HEK293 (cell line): ENCODE data around the gene CLTB.

Experiments
- PRDM1 ChIP-seq: fragments of 450-650 bp; formaldehyde crosslinking; IDR thresholded peaks from 2 replicates; pipeline ENCODE4; 2016; ENCODE audit warnings: missing biosample characterization, missing genetic modification characterization
- REPIN1 ChIP-seq: fragments of 450-650 bp; formaldehyde crosslinking; IDR thresholded peaks from 2 replicates; pipeline ENCODE4 v1.5.1; 2017; ENCODE audit warnings: missing biosample characterization, missing genetic modification characterization, low read depth
- TCF7L2 ChIP-seq: IDR thresholded peaks from 2 replicates; pipeline ENCODE4 v1.6.1; 2011; ENCODE audit warnings: low read depth, mild to moderate bottlenecking, inconsistent platforms, low read length, moderate library complexity, borderline replicate concordance
- ZBTB1 ChIP-seq: fragments of 450-650 bp; formaldehyde crosslinking; IDR thresholded peaks from 2 replicates; pipeline ENCODE4 v1.5.1; 2016; ENCODE audit warnings: missing biosample characterization, missing genetic modification characterization
- ZBTB20 ChIP-seq: fragments of 450-650 bp; formaldehyde crosslinking; IDR thresholded peaks from 2 replicates; pipeline ENCODE4 v1.5.1; 2016; ENCODE audit warnings: missing biosample characterization, missing genetic modification characterization
- ZBTB48 ChIP-seq: fragments of 450-650 bp; formaldehyde crosslinking; IDR thresholded peaks from 2 replicates; pipeline ENCODE4 v1.5.1; 2016; ENCODE audit warnings: missing biosample characterization, missing genetic modification characterization
- ZNF132 ChIP-seq: fragments of 450-650 bp; formaldehyde crosslinking; IDR thresholded peaks from 2 replicates; pipeline ENCODE4 v1.5.1; 2017; ENCODE audit warnings: missing biosample characterization, missing genetic modification characterization, borderline replicate concordance
- ZNF133 ChIP-seq: fragments of 450-650 bp; formaldehyde crosslinking; IDR thresholded peaks from 2 replicates; pipeline ENCODE4 v1.5.1; 2016; ENCODE audit warnings: missing biosample characterization, missing genetic modification characterization
- ZNF138 ChIP-seq: fragments of 450-650 bp; formaldehyde crosslinking; IDR thresholded peaks from 2 replicates; pipeline ENCODE4 v1.5.1; 2016; ENCODE audit warnings: missing biosample characterization, missing genetic modification characterization, borderline replicate concordance
- ZNF157 ChIP-seq: fragments of 450-650 bp; formaldehyde crosslinking; IDR thresholded peaks from 2 replicates; pipeline ENCODE4 v1.5.1; 2016; ENCODE audit warnings: missing biosample characterization, missing genetic modification characterization
- ZNF174 ChIP-seq: fragments of 450-650 bp; formaldehyde crosslinking; IDR thresholded peaks from 2 replicates; pipeline ENCODE4 v1.5.0; 2017; ENCODE audit warnings: missing biosample characterization, mild to moderate bottlenecking, missing genetic modification characterization
- ZNF341 ChIP-seq: fragments of 450-650 bp; formaldehyde crosslinking; IDR thresholded peaks from 2 replicates; pipeline ENCODE4; 2016; ENCODE audit warnings: low read depth, missing biosample characterization, missing genetic modification characterization
- ZNF37A ChIP-seq: fragments of 450-650 bp; IDR thresholded peaks from 2 replicates; pipeline ENCODE4 v1.5.1; 2018; ENCODE audit warnings: missing biosample characterization, missing genetic modification characterization
- ZNF394 ChIP-seq: fragments of 450-650 bp; formaldehyde crosslinking; IDR thresholded peaks from 2 replicates; pipeline ENCODE4 v1.5.1; 2016; ENCODE audit warnings: missing biosample characterization, missing genetic modification characterization, mild to moderate bottlenecking, moderate library complexity, borderline replicate concordance
- ZNF514 ChIP-seq: fragments of 450-650 bp; formaldehyde crosslinking; IDR thresholded peaks from 2 replicates; pipeline ENCODE4 v1.5.1; 2016; ENCODE audit warnings: missing biosample characterization, missing genetic modification characterization
- ZNF558 ChIP-seq: fragments of 450-650 bp; formaldehyde crosslinking; IDR thresholded peaks from 2 replicates; pipeline ENCODE4 v1.5.1; 2016; ENCODE audit warnings: missing biosample characterization, missing genetic modification characterization
- ZNF560 ChIP-seq: fragments of 450-650 bp; formaldehyde crosslinking; IDR thresholded peaks from 2 replicates; pipeline ENCODE4 v1.5.1; 2017; ENCODE audit warnings: missing biosample characterization, missing genetic modification characterization, borderline replicate concordance
- ZNF561 ChIP-seq: fragments of 450-650 bp; IDR thresholded peaks from 2 replicates; pipeline ENCODE4 v1.5.1; 2018; ENCODE audit warnings: missing biosample characterization, missing genetic modification characterization, borderline replicate concordance
- ZNF585B ChIP-seq: fragments of 450-650 bp; formaldehyde crosslinking; IDR thresholded peaks from 2 replicates; pipeline ENCODE4 v1.5.1; 2016; ENCODE audit warnings: missing biosample characterization, missing genetic modification characterization
- ZNF596 ChIP-seq: fragments of 450-650 bp; IDR thresholded peaks from 2 replicates; pipeline ENCODE4 v1.5.0; 2018; ENCODE audit warnings: missing biosample characterization, mild to moderate bottlenecking, missing genetic modification characterization, moderate library complexity
- ZNF658 ChIP-seq: fragments of 450-650 bp; formaldehyde crosslinking; IDR thresholded peaks from 2 replicates; pipeline ENCODE4; 2016; ENCODE audit warnings: missing biosample characterization, missing genetic modification characterization
- TF ChIP-seq, protein P1 (sequence below): fragments of 450-650 bp; formaldehyde crosslinking; IDR thresholded peaks from 2 replicates; pipeline ENCODE4 v1.5.1; 2016; ENCODE audit warnings: missing biosample characterization, missing genetic modification characterization, borderline replicate concordance
- TF ChIP-seq, protein P2 (sequence below): fragments of 450-650 bp; formaldehyde crosslinking; IDR thresholded peaks from 2 replicates; pipeline ENCODE4 v1.5.1; 2016; ENCODE audit warnings: missing biosample characterization, missing genetic modification characterization
- TF ChIP-seq, protein P3 (sequence below): fragments of 450-650 bp; formaldehyde crosslinking; IDR thresholded peaks from 2 replicates; pipeline ENCODE4 v1.5.1; 2016; ENCODE audit warnings: missing biosample characterization, missing genetic modification characterization
- TF ChIP-seq, protein P4 (sequence below): fragments of 450-650 bp; formaldehyde crosslinking; IDR thresholded peaks from 2 replicates; pipeline ENCODE4 v1.5.1; 2016; ENCODE audit warnings: missing biosample characterization, missing genetic modification characterization
- TF ChIP-seq, protein P5 (sequence below): fragments of 450-650 bp; formaldehyde crosslinking; IDR thresholded peaks from 2 replicates; pipeline ENCODE4 v1.5.1; 2016; ENCODE audit warnings: missing biosample characterization, missing genetic modification characterization, borderline replicate concordance
- TF ChIP-seq, protein P6 (sequence below): fragments of 450-650 bp; formaldehyde crosslinking; IDR thresholded peaks from 2 replicates; pipeline ENCODE4 v1.5.1; 2017; ENCODE audit warnings: missing biosample characterization, mild to moderate bottlenecking, missing genetic modification characterization, moderate library complexity

The CLTB gene

DNA sequence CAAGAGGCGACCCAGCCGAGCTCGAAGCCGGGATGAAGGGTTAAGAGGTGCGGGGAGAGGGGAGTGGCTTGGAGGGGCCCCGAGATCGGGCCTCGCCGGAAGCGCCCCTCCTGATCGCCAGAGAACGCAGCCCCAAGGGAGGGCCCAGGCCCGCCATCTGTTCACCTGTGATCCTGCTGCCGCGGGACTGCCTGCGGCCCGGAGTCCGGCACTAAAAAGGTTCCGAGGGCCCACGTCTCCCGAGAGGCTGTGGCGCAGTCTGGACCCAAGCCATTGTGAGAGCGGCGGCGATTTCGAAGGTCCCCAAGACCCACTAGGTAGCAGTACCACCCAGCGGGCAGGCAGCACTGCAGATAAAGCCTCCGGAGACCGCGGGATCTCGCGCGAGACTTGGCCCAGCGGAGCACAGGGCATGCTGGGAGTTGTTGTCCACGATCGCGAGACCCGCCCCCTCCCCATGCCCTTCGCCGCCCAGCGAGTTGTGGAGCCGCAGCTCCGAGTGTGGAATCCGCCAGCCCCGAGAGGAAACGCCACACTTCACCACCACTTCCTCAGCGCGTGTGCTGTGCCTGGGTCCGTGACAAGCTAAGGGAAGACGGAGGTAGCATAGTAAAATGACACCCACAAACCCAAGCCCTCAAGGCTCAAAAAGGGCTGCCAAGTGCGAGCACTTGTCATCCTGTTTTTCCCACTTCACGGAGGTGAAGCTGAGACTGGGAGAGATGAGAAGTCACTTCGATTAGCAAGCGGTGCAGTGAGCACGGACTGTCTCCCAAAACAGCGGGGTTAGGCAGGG, 54.7 kb downstream of the CLTB start, which contains the start of gene KIAA1191 (continued):
- TF ChIP-seq ZNF132 (tag by site-specific recombination): no peak
- TF ChIP-seq ZNF585B (tag by site-specific recombination): 0 out of 2 replicates have a peak, but pooled peaks have one; percentile 5
- TF ChIP-seq ZNF658 (tag by site-specific recombination): no peak
- TF ChIP-seq, protein P1, sequence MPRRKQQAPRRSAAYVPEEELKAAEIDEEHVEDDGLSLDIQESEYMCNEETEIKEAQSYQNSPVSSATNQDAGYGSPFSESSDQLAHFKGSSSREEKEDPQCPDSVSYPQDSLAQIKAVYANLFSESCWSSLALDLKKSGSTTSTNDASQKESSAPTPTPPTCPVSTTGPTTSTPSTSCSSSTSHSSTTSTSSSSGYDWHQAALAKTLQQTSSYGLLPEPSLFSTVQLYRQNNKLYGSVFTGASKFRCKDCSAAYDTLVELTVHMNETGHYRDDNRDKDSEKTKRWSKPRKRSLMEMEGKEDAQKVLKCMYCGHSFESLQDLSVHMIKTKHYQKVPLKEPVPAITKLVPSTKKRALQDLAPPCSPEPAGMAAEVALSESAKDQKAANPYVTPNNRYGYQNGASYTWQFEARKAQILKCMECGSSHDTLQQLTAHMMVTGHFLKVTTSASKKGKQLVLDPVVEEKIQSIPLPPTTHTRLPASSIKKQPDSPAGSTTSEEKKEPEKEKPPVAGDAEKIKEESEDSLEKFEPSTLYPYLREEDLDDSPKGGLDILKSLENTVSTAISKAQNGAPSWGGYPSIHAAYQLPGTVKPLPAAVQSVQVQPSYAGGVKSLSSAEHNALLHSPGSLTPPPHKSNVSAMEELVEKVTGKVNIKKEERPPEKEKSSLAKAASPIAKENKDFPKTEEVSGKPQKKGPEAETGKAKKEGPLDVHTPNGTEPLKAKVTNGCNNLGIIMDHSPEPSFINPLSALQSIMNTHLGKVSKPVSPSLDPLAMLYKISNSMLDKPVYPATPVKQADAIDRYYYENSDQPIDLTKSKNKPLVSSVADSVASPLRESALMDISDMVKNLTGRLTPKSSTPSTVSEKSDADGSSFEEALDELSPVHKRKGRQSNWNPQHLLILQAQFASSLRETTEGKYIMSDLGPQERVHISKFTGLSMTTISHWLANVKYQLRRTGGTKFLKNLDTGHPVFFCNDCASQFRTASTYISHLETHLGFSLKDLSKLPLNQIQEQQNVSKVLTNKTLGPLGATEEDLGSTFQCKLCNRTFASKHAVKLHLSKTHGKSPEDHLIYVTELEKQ (tag by site-specific recombination): no peak
- TF ChIP-seq, protein P2, sequence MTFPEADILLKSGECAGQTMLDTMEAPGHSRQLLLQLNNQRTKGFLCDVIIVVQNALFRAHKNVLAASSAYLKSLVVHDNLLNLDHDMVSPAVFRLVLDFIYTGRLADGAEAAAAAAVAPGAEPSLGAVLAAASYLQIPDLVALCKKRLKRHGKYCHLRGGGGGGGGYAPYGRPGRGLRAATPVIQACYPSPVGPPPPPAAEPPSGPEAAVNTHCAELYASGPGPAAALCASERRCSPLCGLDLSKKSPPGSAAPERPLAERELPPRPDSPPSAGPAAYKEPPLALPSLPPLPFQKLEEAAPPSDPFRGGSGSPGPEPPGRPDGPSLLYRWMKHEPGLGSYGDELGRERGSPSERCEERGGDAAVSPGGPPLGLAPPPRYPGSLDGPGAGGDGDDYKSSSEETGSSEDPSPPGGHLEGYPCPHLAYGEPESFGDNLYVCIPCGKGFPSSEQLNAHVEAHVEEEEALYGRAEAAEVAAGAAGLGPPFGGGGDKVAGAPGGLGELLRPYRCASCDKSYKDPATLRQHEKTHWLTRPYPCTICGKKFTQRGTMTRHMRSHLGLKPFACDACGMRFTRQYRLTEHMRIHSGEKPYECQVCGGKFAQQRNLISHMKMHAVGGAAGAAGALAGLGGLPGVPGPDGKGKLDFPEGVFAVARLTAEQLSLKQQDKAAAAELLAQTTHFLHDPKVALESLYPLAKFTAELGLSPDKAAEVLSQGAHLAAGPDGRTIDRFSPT: peak; percentile 97
- TF ChIP-seq, protein P3, sequence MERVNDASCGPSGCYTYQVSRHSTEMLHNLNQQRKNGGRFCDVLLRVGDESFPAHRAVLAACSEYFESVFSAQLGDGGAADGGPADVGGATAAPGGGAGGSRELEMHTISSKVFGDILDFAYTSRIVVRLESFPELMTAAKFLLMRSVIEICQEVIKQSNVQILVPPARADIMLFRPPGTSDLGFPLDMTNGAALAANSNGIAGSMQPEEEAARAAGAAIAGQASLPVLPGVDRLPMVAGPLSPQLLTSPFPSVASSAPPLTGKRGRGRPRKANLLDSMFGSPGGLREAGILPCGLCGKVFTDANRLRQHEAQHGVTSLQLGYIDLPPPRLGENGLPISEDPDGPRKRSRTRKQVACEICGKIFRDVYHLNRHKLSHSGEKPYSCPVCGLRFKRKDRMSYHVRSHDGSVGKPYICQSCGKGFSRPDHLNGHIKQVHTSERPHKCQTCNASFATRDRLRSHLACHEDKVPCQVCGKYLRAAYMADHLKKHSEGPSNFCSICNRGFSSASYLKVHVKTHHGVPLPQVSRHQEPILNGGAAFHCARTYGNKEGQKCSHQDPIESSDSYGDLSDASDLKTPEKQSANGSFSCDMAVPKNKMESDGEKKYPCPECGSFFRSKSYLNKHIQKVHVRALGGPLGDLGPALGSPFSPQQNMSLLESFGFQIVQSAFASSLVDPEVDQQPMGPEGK: peak; percentile 82
- TF ChIP-seq, protein P4, sequence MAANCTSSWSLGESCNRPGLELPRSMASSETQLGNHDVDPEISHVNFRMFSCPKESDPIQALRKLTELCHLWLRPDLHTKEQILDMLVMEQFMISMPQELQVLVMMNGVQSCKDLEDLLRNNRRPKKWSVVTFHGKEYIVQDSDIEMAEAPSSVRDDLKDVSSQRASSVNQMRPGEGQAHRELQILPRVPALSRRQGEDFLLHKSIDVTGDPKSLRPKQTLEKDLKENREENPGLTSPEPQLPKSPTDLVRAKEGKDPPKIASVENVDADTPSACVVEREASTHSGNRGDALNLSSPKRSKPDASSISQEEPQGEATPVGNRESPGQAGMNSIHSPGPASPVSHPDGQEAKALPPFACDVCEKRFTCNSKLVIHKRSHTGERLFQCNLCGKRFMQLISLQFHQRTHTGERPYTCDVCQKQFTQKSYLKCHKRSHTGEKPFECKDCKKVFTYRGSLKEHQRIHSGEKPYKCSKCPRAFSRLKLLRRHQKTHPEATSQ: no peak
- no peak for TF ChIP-seq ZNF138 (tag by site-specific recombination)
- TF ChIP-seq ZBTB1: no peak
- TF ChIP-seq ZNF514 (tag by site-specific recombination): no peak
- TF ChIP-seq, protein P5, sequence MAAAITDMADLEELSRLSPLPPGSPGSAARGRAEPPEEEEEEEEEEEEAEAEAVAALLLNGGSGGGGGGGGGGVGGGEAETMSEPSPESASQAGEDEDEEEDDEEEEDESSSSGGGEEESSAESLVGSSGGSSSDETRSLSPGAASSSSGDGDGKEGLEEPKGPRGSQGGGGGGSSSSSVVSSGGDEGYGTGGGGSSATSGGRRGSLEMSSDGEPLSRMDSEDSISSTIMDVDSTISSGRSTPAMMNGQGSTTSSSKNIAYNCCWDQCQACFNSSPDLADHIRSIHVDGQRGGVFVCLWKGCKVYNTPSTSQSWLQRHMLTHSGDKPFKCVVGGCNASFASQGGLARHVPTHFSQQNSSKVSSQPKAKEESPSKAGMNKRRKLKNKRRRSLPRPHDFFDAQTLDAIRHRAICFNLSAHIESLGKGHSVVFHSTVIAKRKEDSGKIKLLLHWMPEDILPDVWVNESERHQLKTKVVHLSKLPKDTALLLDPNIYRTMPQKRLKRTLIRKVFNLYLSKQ: no peak
- no peak for TF ChIP-seq ZNF560 (tag by site-specific recombination)
- no peak; the same call in 1 of the 2 replicates for TF ChIP-seq ZNF561 (tag by site-specific recombination)
- no peak for TF ChIP-seq ZNF157 (tag by site-specific recombination)
- TF ChIP-seq ZBTB20 (tag by site-specific recombination): peak; percentile 89; the same call in 1 of the 2 replicates
- TF ChIP-seq ZNF341: peak; percentile 54
- no peak for TF ChIP-seq ZNF174 (tag by site-specific recombination)
- peak; percentile 48; the same call in 1 of the 2 replicates for TF ChIP-seq ZNF394
- TF ChIP-seq, protein P6, sequence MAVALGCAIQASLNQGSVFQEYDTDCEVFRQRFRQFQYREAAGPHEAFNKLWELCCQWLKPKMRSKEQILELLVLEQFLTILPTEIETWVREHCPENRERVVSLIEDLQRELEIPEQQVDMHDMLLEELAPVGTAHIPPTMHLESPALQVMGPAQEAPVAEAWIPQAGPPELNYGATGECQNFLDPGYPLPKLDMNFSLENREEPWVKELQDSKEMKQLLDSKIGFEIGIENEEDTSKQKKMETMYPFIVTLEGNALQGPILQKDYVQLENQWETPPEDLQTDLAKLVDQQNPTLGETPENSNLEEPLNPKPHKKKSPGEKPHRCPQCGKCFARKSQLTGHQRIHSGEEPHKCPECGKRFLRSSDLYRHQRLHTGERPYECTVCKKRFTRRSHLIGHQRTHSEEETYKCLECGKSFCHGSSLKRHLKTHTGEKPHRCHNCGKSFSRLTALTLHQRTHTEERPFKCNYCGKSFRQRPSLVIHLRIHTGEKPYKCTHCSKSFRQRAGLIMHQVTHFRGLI (tag by site-specific recombination): no peak
- TF ChIP-seq ZNF558 (tag by site-specific recombination): peak; percentile 21; the same call in 1 of the 2 replicates
- TF ChIP-seq TCF7L2: no peak
- no peak for TF ChIP-seq ZNF37A (tag by site-specific recombination)
- peak; percentile 61 for TF ChIP-seq ZBTB48 (tag by site-specific recombination)
- TF ChIP-seq ZNF596 (tag by site-specific recombination): no peak
- 0 out of 2 replicates have a peak, but pooled peaks have one; percentile 25 for TF ChIP-seq PRDM1 (tag by site-specific recombination)
- no peak for TF ChIP-seq ZNF133
- no peak; the same call in 1 of the 2 replicates for TF ChIP-seq REPIN1 (tag by site-specific recombination)
